ENCODE data around the gene SHBG. TPM values are rescaled to one million over a fixed set of nuclear protein-coding genes. Genes with fewer than 3 reads are reported as not detected.

The SHBG gene
- total RNA-seq, 1 donor from 2014 or later = 0.87 TPM

GRCh38 chr17:7647018-7647417, 17.1 kb downstream of the SHBG start:
- ATAC-seq = no peak
- intact Hi-C loops (cut with DNase I) = no loop called here
- Histone ChIP-seq H3K36me3 (no peaks in the 10 kb centered on the region), H3K4me1 (peaks cover 17% of the 10 kb centered on the region), H3K4me3 (no peak overlapping the region), H3K9me3 (no peaks in the 10 kb centered on the region), H3K27ac (no peak overlapping the region), H3K27me3 (peaks cover 25% of the 10 kb centered on the region)
- TF ChIP-seq CTCF (IDR thresholded peaks at IDR 0.05) = no peak
- DNase-seq = no peak

GRCh38 chr17:7650509-7651096, 20.7 kb downstream of the SHBG start, which contains the start of gene ATP1B2:
TSS of gene ATP1B2 (plus strand) at chr17:7650926. CDS start at chr17:7651519, 593 bp downstream.
- Histone ChIP-seq H3K36me3 (no peaks in the 10 kb centered on the region), H3K9me3 (no peaks in the 10 kb centered on the region), H3K27ac (no peak within 1 kb of the TSS), H3K4me1 (peaks cover 17% of the 10 kb centered on the region), H3K27me3 (peaks cover 25% of the 10 kb centered on the region), H3K4me3 (peak within 1 kb of the TSS; percentile 53)
- TF ChIP-seq CTCF (IDR thresholded peaks at IDR 0.05) = no peak
- peak; percentile 78 for ATAC-seq
- intact Hi-C loops (cut with DNase I) = no loop called here
- peak; percentile 78 for DNase-seq

- H3K9me3 ChIP-seq = no peaks in the 10 kb centered on the region
- H3K27ac ChIP-seq = no peak overlapping the region
- intact Hi-C loops (cut with DNase I) = no loop called here
- TF ChIP-seq CTCF (IDR thresholded peaks at IDR 0.05) = no peak
- no peaks in the 10 kb centered on the region for H3K36me3 ChIP-seq
- peak overlapping the region; percentile 53 for H3K4me3 ChIP-seq
- peaks cover 25% of the 10 kb centered on the region for H3K27me3 ChIP-seq
- DNase-seq (no peak), ATAC-seq (no peak)
- peaks cover 17% of the 10 kb centered on the region for H3K4me1 ChIP-seq
Measured at GRCh38 chr17:7651097-7651664, 21.2 kb downstream of the SHBG start.

GRCh38 chr17:7651665-7652387, 21.9 kb downstream of the SHBG start:
- Histone ChIP-seq H3K27me3 (peaks cover 25% of the 10 kb centered on the region), H3K9me3 (no peaks in the 10 kb centered on the region), H3K4me3 (peak overlapping the region; percentile 53), H3K4me1 (peaks cover 17% of the 10 kb centered on the region), H3K36me3 (no peaks in the 10 kb centered on the region), H3K27ac (no peak overlapping the region)
- no peak for ATAC-seq
- no peak for TF ChIP-seq CTCF (IDR thresholded peaks at IDR 0.05)
- intact Hi-C loops (cut with DNase I) = no loop called here
- DNase-seq = no peak

GRCh38 chr17:7652388-7653356, 22.7 kb downstream of the SHBG start:
- H3K27ac ChIP-seq = no peak overlapping the region

More at GRCh38 chr17:7652388-7653356, 22.7 kb downstream of the SHBG start:
- intact Hi-C loops (cut with DNase I) = no loop called here
- Histone ChIP-seq H3K4me3 (no peak overlapping the region), H3K9me3 (no peaks in the 10 kb centered on the region), H3K36me3 (no peaks in the 10 kb centered on the region), H3K27me3 (peaks cover 25% of the 10 kb centered on the region), H3K4me1 (peaks cover 17% of the 10 kb centered on the region)
- ATAC-seq = no peak
- no peak for TF ChIP-seq CTCF (IDR thresholded peaks at IDR 0.05)
- no peak for DNase-seq

Measured in upper lobe of right lung (tissue), 1 donor.